Renal pelvis (tissue), 4 donors: Measurements from ENCODE around the gene NFIX. TPM values are rescaled to one million over a fixed set of nuclear protein-coding genes. Genes with fewer than 3 reads are reported as not detected.

ENCODE experiments used
- DNase-seq: peaks from one replicate; pipeline ENCODE4 v3.0.0-alpha.2; 2013
- polyA plus RNA-seq, 3 donors: library from polyadenylated mRNA; unstranded; fragments of 120-200 nt; gene quantifications; one replicate each; pipeline ENCODE4 v1.2.1, GENCODE V29; 2013; ENCODE audit not compliant: insufficient read length in 3 of 3

The NFIX gene
- polyA plus RNA-seq, 3 donors: 14.8 to 19.2 (median 14.9) TPM

DNA sequence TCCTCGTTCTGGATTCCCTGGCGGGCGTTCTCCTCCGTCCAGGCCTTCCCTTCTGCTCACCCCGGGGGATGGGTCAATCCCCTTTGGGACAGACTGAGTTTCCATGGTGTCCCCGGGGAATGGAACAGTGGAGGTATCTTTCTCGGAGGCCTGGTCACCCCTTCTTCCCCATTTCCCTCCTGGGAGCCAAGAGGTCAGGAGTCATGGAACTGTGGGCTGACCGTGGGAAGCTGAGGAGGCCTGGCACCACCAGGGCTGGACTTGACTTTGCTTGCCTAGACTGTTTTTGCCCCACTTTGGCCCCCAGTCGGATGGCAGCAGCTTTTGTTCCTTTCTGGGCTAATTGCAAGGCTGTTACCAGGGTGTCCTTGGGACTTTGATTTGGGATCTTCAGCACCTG is 124.8 kb downstream of the NFIX start:
- no peak for DNase-seq

DNA sequence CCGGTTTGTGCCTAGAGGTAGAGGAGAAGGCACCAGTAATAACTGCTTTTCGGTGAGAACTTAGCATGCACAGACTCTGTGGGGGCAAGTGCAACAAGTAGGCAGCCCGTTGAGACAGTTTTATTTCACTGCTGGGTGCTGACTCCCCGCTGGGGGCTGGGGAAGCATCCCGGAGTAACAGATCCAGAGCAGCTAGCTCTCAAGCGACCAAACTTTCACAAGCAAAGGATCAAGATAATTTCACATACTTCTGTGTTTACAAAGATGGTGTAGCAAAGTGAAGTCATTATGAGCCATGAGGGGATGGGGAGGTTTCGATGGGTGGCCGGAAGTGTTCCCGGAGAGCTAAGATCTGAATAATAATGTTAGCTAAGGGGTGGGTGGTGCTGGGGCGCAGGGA is 125.5 kb downstream of the NFIX start:
- no peak for DNase-seq

DNA sequence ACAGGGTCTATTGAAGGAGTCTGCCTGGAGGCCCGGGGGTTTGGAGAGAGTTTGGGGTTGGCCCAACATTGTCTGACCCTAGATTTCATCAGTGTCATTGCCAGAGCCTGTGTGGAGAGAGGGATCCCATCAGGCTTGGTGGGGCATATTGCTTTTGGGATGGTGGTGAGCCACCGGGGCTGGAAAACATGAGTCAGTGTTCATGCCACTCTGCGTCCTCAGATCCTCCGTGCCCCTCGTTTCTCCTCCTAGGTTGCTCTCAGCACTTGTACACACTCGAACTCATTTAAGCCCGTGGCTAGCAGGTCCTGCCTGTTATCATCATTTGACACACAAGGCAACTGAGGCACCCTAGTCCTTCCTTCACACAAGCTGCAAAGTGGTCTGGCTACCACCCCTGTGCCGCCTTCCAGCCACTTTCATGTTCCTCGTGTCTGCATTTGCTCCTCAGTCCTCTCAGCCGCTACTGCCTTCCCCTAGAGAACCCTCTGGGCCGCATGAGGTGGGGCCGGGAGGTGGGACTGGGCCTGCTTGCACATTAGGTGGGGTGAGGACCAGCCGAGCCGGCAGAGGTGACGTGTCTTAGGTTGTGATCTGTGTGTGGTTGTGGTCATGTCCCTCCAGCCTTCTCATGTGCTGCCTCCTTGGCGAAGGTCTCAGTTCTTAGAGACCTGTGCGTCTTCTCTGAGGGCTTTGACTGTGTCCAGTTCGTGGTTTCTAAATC is 126.4 kb downstream of the NFIX start:
- DNase-seq: no peak

DNA sequence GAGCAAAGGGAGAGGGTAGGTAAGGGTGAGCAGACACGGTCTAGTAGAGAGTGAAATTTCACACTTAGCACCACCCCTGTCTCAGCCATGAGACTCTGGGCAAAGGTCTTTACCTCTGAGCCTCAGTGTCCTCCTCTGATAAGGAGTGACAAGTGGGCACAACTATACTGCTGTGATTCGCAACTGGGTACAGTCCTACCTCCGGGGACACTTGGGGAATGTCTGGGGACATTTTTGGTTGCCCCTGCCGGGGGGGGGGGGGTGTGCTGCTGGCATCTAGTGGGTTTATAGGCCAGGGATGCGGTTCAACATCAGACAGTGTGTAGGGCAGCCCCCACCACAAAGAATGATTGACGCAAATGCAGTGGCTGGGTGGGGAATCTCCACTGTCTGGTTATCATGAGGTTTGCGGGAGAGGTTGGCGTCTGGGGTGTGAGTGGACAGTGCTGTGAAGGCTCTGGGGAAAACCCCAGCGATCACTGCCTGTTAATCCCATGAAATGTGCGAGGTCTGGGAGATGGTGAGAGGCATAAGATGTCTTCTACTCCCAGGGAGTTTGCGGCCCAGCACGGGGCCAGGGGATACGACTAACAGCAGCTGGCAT is 127.1 kb downstream of the NFIX start:
- no peak for DNase-seq

DNA sequence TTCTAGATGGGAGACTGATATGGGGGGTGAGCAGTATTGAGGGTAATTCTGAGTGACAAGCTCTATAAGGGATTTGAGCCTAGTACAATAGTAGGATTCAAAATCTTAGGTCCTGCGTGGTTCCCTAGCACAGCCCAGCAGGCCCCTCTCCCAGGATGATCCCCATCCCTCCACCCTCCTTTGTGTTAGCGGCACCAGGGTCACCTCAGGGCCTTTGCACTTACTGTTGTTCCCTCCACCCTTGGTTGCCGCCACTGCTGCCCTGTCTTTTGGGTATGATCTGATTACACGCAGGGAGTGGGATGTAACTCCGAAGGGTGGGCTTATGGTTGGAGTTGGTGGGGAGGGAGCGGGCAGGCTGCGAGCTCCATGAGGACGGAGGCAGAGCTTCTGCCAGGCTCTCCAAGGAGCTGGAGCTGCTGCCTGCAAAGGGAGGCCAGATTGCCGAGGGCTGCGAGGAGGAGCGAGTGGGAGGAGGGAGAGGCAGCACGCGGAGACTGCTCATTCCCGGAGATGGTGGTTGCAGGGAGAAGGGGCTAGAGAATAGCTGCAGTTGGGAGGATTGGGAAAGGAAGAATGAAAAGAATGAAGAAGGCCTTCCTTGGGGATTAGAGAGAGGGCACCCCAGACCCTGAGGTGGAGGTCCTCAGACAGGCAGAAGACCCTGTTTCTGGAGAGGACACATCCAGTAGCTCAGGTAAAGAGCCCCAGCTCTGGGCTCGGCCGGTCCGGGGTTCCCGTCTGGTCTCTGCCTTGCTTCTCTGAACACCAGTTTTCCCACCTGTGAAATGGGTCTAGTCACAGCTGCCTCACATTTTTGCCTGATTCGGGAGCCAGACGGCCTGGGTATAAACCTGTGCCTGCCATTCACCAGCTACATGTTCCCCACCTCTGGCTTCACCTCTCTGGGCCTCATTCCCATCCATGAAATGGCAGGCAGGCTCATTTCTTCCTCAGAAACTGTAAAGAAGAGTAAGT is 128.0 kb downstream of the NFIX start:
- no peak for DNase-seq

DNA sequence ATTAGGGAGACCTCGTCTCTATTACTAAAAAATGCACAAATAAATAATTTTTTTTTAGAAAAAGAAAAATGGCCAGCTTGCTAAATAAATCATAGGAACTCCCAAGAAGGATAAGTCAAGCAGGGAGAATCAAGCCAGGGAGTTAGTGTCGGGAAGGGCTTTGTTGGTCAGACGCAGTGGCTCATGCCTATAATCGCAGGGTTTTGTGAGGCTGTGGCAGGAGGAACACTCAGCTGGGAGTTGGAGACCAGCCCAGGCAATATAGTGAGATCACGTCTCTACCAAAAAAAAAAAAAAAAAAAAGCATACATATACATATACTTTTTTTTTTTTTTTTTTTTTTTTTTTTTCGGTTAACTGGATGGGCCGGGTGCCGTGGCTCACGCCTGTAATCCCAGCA is 131.8 kb downstream of the NFIX start:
- no peak for DNase-seq

DNA sequence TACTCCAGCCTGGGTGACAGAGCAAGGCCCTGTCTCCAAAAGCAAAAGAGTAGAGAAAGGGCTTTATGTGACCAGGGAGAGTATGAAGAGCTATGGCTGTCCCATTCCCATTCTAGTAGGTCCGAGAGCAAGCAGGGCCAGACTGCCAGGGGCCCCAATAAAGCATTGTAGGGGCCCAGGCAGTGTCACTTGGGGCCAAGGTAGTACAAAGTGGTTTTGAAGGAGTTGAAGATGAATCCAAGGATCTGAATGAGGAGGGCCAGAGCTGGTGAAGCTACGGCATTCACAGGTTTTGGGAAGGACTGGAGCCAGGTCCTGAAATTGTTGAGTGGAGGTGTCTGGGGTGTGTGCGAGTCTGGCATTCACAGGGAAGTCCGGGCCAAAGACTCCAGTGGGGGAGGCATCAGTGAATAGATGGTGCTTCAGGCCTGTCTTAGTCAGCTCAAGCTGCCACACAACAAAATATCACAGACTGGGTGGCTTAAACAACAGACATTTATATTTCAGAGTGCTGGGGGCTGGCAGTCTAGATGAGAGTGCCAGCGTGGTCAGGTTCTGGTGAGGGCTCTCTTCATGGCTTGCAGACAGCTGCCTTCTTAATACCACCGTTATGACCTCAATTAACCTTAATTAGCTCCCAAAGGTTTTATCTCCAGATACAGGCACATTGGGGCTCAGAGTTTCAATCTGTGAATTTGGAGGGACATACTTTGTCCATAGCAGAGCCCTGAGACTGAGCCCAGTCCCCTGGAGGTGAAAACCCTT is 132.7 kb downstream of the NFIX start:
- DNase-seq: no peak

DNA sequence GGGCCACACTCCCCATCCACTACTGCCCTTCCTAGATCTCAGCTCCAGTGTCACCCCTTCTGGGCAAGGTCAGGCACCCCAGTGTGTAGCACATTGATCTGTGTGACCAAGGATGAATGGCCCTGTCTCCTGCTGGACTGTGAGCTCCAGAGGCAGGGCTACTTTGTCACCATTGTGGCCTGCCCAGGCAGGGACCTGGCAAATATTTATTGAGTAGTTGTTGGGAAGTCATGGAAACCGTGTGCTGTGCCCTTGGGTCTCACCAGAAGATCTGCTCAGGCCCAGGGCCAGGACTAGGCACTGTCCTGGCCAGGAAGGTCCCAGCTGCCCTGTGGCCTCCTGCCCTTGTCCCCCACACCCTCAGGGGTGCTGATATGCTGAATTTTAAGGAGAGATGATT is 133.3 kb downstream of the NFIX start:
- DNase-seq: no peak

DNA sequence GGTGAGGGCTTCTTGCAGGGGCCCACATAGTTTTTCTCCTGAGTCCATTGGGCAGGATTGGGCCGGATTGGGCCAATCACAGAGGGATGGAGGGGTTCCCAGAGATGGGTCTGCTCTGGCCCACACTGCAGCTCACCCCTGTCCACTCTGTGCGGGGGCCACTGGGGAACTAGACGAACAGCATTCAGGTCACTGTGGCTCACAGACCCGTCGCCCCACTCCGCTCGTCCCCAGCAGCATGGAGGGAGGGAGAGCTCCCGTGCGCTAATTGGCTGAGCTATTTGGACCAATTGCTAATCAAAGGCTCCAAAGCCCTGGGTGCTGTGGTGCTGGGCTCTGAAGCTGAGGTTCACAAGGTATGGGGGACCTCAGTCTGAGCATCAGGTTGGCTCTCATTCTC is 134.1 kb downstream of the NFIX start:
- no peak for DNase-seq

DNA sequence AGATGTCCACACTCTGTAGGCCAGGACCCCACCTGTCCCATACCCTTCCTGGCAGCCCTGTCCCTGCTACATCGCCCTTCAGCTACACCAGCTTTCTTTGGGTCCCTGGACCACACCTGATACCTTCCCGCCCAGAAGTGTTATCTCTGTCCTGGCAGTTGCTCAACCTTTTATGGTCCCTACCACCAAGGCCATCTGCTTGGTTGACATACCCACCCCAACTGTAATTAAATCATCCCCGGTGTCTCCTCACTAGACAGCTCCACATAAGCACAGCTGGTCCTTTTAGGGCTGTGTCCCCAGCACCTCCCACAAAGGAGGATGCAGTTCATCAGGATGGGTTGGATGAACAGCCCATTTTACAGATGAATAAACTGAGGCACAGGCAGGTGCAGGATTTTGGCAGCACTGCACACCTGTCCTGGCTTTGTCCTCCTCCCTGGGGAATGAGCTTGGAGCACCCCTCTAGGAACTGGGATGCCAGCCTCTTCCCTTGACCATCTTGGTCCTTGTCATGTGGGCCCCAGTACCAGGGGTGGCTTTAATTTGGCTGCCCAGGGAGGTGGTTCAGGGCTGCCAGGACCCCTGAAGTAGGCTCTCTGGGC is 135.7 kb downstream of the NFIX start:
- no peak for DNase-seq

DNA sequence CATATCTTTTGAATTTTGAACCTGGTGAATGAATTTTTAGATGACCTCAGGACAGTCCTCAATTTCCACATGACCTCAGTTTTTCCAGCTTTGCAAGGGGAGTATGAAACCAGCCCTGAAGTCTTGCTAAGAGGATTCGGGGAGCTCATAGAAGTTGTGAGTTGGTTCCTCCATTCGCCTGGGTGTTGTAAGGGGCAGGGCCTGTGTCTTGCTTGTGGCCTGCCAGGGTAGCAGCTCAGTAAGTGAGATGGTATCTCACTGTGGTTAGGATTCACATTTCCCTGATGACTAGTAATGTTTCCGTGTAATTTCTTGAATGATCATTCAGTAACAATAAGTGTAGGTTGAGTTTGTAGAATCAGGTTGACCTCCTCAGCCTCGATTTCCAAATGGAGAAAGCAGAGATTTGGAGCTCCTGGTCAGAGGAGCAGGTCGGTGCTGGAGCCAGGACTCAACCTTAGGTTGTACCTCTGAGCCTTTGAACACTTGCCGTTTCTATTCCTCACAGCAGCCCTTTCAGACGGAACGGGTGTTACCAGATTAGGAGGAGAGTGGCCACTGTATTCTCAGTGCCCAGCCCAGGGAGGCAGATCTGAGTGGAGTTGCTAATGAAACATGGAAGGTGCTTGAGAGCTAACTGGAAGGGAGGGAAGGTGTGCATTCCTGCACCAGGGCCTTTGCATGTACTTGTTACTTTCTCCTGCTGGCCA is 137.4 kb downstream of the NFIX start:
- DNase-seq: no peak

DNA sequence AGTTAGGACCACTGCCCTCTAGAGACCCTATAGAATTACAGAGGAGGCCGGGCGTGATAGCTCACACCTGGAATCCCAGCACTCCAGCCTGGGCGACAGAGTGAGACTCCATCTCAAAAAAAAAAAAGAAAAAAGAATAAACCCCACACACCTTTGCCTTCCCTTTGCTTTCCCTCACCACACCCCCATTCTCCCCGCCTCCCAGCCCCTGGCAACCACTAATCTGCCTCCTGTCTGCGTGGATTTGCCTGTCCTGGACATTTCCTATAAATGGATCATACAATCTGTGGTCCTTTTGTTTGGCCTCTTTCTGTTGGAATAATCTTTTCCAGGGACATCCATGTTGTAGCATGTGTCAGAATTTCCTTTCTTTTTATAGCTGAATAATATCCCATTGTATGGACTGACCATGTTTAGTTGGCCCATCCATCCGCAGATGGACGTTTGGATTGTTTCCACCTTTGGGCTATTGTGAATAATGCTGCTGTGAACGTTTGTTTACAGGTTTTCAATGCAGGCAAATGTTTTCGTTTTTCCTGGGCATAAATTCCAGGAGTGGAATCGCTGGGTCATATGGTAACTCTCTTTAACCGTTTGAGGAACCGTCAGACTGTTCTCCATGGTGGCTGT is 138.1 kb downstream of the NFIX start:
- no peak for DNase-seq

DNA sequence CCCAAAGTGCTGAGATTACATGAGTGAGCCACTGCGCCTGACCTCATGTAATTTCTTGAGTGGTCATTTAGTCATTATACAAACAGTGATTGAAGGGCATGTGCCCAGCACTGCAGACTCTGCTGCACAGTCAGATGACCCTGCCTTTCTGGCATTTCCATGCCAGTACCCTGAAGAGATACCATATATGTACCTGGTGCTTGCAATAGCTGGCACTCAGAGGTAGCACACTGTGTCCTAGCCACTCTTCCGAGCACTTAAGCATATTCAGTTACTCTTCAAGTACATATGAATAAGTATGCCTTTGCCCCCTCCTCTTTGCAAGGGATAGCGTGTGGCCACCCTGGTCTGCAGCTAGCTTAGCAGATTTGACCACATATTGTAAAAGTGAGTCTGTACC is 139.4 kb downstream of the NFIX start:
- DNase-seq: no peak

DNA sequence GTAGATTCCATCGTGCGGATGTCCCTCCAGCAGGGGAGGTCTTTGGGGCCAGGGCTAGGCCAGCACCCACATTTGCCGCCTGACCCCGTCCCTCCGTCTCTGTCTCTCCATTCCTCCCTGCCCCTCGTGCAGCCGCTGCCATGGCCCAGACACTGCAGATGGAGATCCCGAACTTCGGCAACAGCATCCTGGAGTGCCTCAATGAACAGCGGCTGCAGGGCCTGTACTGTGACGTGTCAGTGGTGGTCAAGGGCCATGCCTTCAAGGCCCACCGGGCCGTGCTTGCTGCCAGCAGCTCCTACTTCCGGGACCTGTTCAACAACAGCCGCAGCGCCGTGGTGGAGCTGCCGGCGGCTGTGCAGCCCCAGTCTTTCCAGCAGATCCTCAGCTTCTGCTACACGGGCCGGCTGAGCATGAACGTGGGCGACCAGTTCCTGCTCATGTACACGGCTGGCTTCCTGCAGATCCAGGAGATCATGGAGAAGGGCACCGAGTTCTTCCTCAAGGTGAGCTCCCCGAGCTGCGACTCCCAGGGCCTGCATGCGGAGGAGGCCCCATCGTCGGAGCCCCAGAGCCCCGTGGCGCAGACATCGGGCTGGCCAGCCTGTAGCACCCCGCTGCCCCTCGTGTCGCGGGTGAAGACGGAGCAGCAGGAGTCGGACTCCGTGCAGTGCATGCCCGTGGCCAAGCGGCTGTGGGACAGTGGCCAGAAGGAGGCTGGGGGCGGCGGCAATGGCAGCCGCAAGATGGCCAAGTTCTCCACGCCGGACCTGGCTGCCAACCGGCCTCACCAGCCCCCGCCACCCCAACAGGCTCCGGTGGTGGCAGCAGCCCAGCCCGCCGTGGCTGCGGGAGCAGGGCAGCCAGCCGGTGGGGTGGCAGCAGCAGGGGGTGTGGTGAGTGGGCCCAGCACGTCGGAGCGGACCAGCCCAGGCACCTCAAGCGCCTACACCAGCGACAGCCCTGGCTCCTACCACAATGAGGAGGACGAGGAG is 140.1 kb downstream of the NFIX start:
- DNase-seq: no peak

DNA sequence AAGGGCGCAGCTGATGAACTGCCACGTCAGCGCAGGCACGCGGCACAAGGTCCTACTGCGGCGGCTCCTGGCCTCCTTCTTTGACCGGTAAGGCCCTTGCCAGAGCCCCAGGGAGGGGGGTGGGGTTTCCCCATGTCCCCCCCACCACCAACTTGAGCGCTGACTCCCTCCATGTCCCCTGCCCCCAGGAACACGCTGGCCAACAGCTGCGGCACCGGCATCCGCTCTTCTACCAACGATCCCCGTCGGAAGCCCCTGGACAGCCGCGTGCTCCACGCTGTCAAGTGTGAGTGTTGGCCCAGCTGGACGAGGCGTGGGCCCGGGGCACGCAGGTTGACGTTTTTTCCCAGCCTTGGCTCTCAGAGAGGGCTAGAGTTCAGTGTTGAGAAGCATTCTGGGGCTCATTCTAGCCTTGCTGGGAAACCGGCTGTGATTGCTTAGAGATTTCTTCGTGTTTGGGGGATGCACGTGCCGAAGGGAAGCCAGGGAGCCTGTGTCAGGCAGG is 142.1 kb downstream of the NFIX start:
- DNase-seq: no peak

DNA sequence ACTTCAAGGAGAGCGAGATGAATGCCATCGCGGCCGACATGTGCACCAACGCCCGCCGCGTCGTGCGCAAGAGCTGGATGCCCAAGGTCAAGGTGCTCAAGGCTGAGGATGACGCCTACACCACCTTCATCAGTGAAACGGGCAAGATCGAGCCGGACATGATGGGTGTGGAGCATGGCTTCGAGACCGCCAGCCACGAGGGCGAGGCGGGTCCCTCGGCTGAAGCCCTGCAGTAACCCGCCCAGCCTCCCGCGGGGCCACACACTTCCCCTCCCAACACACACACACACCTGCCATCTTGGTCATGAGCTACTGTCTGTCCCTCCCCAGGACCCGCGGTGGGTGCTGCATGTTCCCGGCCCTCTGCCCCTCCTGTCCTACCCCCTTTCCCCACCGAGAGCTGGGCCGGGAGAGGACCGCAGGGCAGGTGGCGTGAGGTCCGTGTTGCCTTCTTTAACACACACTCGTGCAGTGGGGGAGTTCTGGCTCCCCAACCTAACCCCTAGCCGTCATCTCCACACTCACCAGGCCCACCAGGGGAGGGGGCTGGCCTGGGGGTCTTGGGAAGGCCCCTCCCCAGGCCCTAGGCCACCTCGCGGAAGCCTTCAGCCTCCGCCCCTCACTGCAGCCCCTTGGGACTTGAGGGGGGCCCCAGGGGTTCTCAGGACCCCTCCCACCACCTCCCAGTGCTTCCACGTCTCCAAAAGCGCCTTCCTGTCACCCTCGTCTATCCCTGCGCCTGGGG is 143.1 kb downstream of the NFIX start:
- DNase-seq: no peak

DNA sequence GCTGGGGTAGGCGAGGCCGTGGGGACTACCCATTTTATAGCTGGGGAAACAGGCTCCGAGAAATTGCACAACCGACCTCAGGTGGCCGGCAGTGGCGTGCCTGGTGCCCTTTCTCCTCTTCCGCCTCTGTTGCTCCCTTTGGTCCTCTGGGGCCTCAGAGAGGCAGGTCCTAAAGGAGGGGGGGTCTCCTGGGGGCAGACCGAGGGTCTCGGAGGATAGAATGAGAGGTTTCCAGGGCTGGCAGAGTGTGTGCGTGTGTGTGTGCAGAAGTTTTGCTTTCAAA is 143.6 kb downstream of the NFIX start:
- DNase-seq: no peak

DNA sequence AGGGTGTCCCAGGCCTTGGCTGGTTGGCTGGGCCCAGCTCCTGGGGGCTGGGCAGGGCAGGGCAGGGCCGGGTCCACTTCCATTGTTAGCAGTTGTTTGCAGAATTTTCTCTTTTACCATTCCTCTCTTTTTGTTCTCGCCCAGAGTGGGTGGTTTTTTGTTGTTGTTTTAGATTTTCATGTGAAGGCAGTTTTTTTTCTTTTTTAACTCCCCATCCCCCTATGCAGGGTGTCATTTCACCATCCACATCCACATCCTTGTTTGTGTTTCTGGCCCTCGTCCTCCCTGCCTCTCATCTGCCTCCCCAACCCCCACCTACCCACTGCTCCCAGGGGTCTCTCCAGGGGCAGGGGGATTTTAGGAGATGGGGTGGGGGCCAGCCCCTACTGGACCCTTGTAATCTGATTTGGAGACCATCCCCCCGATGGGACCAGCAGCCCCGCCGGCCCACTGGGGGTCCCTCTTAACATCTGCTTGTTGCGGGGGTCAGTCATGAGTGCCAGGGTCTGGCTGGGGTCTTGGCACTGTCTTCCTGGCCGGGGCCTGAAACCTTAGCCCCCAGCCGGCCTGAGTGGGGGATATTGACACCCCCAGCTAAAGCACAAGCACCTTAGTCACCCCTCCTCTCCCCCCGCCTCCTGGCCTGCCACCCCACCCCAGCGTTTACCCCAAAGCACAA is 144.5 kb downstream of the NFIX start:
- DNase-seq: no peak
